ENCODE measurements around the gene FNDC5. TPM values are rescaled to one million over a fixed set of nuclear protein-coding genes. Genes with fewer than 3 reads are reported as not detected.
A peak's percentile ranks its signal among the peaks of the same experiment; 100 is the strongest.

Gene FNDC5
- total RNA-seq, 1 donor from 2014 or later: 5.4 TPM

DNA sequence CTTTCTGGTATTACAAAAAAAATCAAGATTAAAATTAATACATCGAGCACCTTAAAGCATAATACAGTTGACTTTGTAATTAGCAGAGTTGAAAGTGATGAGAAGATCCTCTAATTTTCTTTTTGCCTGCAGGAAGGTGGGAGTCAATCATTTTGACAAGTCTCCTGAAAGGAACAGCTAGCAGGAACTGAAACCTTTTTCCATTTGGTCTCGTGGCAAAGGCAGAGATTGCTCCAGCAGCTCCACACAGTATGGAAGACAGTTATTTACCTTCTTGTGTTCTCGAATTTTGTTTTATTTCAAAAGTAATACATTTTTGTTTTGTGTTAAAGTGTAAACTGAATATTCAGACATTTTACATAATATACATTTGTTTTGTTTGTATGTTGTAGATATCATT is 45.5 kb downstream of the FNDC5 start:
- DNase-seq (ENCODE audit: low spot score): no peak
- no peak for ATAC-seq

DNA sequence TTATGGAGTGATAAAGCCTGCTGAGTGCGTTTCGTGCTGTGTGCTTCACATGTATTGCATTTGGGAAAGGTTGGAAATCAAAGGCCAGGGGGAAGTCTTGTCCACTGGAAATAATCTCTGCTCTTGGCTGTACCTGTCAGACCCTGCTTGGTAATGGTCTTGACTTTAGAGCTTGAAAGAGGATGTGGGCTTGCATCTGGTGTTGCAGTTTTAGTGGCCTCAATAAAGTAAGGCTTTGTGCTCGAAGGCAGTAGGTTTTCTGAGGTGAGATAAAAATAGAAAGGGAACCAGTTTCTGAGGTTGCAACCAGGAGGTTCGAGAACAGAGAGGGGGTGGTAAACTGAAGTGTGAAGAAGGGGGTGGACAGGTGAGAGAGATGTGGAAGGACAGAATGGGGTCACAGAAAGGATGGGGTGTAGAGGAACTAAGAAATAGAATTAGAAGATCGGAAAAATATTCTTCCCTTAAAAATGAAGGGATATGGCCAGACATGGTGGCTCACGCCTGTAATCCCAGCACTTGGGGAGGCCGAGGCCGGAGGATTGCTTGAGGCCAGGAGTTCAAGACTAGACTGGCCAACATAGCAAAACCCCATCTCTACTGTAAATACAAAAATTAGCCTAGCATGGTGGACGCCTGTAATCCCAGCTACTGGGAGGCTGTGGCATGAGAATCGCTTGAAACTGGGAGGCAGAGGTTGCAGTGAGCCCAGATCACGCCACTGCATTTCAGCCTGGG is 51.7 kb downstream of the FNDC5 start:
- ATAC-seq: no peak

DNA sequence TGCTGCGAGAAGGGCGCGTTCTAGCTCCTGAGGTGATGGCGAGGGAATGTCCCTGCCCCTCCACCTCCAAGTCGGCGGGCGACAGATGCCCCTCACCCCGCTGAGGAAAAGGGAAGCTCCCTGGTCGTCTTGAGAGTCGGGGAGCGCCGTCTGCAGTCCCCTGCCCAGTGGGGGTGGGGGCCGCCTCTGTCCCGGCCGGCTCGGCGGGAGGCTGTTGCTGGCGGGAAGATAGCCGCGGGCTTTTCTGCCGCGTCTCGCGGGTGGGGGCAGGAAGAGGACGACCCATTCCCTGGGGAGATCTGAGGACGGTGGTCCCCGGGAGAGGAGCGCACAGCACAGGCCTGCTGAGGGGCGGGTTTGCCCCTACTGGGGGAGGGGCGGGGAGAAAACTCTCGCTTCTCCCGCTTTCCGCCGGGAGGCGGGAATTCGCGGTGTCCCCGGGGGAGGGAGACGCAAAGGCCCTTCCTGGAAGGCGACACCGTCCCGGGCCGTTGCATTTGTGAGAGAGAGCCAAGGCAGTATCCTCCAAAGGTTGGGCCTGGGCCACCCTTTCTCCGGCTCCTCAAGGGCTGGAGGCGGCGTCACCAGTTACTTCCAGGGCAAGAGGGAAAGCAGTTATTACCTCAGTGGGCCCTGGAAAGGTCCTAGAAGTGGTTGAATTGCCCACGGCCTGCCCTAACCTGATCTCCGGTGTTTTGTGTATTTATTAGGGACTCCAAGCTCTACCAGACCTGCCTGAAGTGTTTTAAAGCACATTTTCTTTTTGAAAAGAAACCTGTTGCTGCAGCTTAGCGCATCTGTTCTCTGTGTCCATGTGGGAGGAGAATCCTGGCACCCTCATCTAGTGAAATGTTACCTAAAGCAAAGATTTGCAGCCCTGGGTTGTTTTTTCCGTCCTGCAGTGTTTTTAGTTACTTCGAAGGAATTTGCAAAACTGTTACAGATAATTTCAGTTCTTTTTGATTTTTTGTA is 52.6 kb downstream of the FNDC5 start:
- ATAC-seq (peak; percentile 68), DNase-seq (ENCODE audit: low spot score) (peak; percentile 83)

More for the DNA sequence above, 51.7 kb downstream of the FNDC5 start:
- DNase-seq (ENCODE audit: low spot score): no peak

DNA sequence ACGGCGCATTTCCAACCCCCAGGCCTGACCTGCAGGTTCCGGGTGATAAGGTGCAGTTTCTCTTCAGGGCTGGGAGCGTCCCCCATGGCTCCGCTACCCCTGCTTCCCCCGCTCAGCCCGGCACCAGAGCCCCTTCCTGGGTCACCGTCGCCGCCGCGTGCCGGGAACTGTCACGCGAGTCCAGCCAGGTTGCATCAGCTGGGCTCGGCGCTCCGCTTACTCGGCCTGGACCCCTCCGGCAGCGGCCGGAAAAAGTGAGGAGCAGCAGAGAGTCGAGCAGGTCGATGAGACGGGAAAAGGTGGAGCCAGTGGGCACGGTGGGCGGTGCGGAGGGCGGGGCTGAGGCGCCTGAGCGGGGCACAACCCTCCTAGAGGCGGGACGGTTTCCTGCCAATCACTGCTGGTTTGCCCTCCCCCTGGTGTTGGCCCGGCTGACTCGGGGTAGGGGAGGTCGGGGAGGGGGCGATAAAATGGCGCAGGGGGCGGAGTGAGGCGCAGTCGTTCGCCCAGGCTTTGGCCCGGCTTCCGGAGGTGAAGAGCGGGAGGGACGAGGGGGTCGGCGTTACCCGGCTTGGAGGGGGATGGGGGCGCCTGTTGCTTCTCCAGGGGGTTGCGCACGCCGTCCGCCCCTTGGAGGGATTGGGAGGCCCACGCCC is 53.4 kb downstream of the FNDC5 start, which contains the start of the genes S100PBP and YARS1:
Gene S100PBP, plus strand, starts transcription at position 495 of the 656 bp plus-strand sequence. CDS start 8,447 bp downstream, outside the sequence.
Gene YARS1, minus strand, starts transcription at position 200 of the 656 bp plus-strand sequence. Its CDS starts 114 bp downstream, at position 86.
- ATAC-seq (peak; percentile 93), DNase-seq (ENCODE audit: low spot score) (peak; percentile 99)

DNA sequence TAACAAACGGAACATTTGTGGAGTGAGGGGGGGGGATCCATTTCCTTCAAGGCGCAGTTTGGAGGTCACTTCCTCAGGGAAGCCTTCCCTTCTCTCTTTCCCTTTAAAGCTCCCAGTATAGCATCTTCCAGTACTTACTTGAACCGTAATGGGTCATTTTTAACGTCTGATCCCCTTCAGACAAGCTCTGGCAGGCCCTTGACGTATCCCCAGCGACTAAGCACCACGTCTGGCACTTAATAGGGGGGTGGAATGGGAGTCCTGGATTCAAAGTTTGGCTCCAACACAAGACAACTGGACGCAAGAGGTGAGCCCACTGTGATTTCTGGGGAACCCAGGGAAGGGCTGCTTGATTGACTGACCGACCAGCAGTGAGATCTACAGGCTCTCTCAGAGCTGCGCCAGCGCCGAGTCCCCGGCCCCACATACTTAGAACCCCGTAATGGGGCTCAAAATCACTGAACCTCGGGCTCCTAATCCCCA is 54.0 kb downstream of the FNDC5 start:
- no peak for DNase-seq (ENCODE audit: low spot score)
- ATAC-seq: peak; percentile 15

DNA sequence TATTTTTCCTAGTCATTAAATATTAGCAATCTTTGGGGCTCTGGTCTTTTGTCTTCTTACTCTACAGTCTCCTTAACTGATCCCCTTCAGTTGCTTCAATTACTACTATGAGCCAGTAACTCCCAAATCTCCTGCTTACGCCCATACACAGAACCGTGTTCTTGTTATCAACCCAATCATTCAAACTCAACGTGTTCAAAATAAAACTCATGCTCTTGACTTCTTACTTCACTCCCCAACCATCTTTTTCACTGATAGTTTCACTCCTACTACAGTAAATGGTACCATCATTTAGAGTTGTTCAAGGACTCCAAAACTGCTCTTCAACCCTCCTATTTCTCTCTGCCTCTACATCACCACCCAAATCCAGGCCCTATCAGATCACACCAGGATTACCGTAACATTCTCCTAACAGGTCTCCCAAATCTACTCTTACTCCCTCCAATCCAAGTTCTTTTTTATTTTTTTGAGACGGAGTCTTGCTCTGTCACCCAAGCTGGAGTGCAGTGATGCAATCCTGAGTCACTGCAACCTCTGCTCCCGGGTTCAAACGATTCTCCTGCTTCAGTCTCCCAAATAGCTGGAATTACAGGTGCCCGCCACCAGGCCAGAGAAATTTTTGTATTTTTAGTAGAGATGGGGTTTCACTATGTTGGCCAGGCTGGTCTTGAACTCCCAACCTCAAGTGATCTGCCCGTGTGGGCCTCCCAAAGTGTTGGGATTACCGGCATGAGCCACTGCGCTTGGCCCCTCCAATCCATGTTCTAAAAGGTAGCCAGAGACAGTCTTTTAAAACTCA is 56.6 kb downstream of the FNDC5 start:
- no peak for DNase-seq (ENCODE audit: low spot score)
- no peak for ATAC-seq

Other genes starting within 250 kb of the FNDC5 start
- 22.7 TPM for gene ZBTB8OS, start 220.4 kb downstream of the FNDC5 start, total RNA-seq
- 52.3 TPM for gene RBBP4, start 219.7 kb downstream of the FNDC5 start, total RNA-seq
- gene SYNC, start 168.1 kb downstream of the FNDC5 start, total RNA-seq: 0.45 TPM
- 38.4 TPM for gene YARS1, start 53.6 kb downstream of the FNDC5 start, total RNA-seq
- gene S100PBP, start 53.3 kb downstream of the FNDC5 start, total RNA-seq: 10.3 TPM
- gene HPCA, start 15.6 kb upstream of the FNDC5 start, total RNA-seq: not detected
- gene TMEM54, start 30.5 kb upstream of the FNDC5 start, total RNA-seq: 6.1 TPM
- gene RNF19B, start 93.9 kb upstream of the FNDC5 start, total RNA-seq: 6.6 TPM
- gene AK2, start 166.0 kb upstream of the FNDC5 start, total RNA-seq: 120 TPM
- gene AZIN2, start 210.2 kb upstream of the FNDC5 start, total RNA-seq: 0.55 TPM